ENCODE measurements around the gene IZUMO2. TPM values are rescaled to one million over a fixed set of nuclear protein-coding genes. Genes with fewer than 3 reads are reported as not detected.

IZUMO2 gene
- total and polyA plus RNA-seq, 9 donors, result not detected

DNA sequence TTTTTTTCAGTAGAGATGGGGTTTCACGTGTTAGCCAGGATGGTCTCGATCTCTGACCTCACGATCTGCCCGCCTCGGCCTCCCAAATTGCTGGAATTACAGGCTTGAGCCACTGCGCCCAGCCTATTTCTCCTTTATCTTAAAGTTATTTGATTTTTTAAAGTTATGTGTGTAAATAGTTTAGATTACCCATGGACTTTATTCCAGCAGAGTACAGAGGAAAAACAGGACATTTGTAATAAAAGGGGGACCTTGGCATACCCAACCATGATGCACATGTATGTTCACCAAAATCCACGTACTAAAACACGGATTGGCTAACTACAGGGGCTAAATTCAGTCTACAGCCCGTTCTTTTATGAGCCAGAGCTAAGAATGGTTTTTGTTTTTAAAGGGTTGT, 13.7 kb upstream of the IZUMO2 start:
- no peak for DNase-seq
- WGBS, 3 donors, result 79 to 87% (median 86%) methylated on average over 9 of the region's 9 CpGs
- no peaks in the 10 kb centered on the region for H3K27me3 ChIP-seq

GRCh38 chr19:50175924-50176323, 12.8 kb upstream of the IZUMO2 start:
- no peaks in the 10 kb centered on the region for H3K9me3 ChIP-seq
- TF ChIP-seq POLR2A (IDR thresholded peaks at IDR 0.05), result no peak
- TF ChIP-seq, protein P1, sequence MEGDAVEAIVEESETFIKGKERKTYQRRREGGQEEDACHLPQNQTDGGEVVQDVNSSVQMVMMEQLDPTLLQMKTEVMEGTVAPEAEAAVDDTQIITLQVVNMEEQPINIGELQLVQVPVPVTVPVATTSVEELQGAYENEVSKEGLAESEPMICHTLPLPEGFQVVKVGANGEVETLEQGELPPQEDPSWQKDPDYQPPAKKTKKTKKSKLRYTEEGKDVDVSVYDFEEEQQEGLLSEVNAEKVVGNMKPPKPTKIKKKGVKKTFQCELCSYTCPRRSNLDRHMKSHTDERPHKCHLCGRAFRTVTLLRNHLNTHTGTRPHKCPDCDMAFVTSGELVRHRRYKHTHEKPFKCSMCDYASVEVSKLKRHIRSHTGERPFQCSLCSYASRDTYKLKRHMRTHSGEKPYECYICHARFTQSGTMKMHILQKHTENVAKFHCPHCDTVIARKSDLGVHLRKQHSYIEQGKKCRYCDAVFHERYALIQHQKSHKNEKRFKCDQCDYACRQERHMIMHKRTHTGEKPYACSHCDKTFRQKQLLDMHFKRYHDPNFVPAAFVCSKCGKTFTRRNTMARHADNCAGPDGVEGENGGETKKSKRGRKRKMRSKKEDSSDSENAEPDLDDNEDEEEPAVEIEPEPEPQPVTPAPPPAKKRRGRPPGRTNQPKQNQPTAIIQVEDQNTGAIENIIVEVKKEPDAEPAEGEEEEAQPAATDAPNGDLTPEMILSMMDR (IDR thresholded peaks at IDR 0.05), result no peak
- no peak for TF ChIP-seq EP300 (IDR thresholded peaks at IDR 0.05)
- WGBS, 3 donors, result 75 to 80% (median 76%) methylated on average over 10 of the region's 10 CpGs
- no peaks in the 10 kb centered on the region for H3K36me3 ChIP-seq
- H3K4me3 ChIP-seq, result no peak overlapping the region
- DNase-seq, result no peak
- H3K27me3 ChIP-seq, result no peaks in the 10 kb centered on the region
- H3K4me1 ChIP-seq (ENCODE audit: insufficient read depth), result no peaks in the 10 kb centered on the region
- no peak overlapping the region for H3K27ac ChIP-seq
- intact Hi-C loops (cut with DNase I), result no loop called here

More for the DNA sequence above, 13.7 kb upstream of the IZUMO2 start:
- H3K9me3 ChIP-seq, result no peaks in the 10 kb centered on the region
- no peak overlapping the region for H3K4me3 ChIP-seq
- H3K27ac ChIP-seq, result no peak overlapping the region
- intact Hi-C loops (cut with DNase I), result no loop called here
- no peaks in the 10 kb centered on the region for H3K4me1 ChIP-seq (ENCODE audit: insufficient read depth)
- H3K36me3 ChIP-seq, result no peaks in the 10 kb centered on the region
- TF ChIP-seq EP300 (IDR thresholded peaks at IDR 0.05), result no peak
- TF ChIP-seq POLR2A (IDR thresholded peaks at IDR 0.05), result no peak
- TF ChIP-seq, protein P1 (IDR thresholded peaks at IDR 0.05), result no peak

GRCh38 chr19:50174100-50174793, 11.2 kb upstream of the IZUMO2 start:
- intact Hi-C loops (cut with DNase I), result no loop called here
- H3K4me3 ChIP-seq, result no peak overlapping the region
- DNase-seq, result no peak
- H3K27me3 ChIP-seq, result no peaks in the 10 kb centered on the region
- no peak for TF ChIP-seq EP300 (IDR thresholded peaks at IDR 0.05)
- TF ChIP-seq, protein P1 (IDR thresholded peaks at IDR 0.05), result no peak
- no peak for TF ChIP-seq POLR2A (IDR thresholded peaks at IDR 0.05)
- H3K27ac ChIP-seq, result no peak overlapping the region
- no peaks in the 10 kb centered on the region for H3K36me3 ChIP-seq
- 49 to 54% (median 51%) methylated on average over 5 of the region's 5 CpGs for WGBS, 3 donors
- no peaks in the 10 kb centered on the region for H3K9me3 ChIP-seq
- H3K4me1 ChIP-seq (ENCODE audit: insufficient read depth), result no peaks in the 10 kb centered on the region

DNA sequence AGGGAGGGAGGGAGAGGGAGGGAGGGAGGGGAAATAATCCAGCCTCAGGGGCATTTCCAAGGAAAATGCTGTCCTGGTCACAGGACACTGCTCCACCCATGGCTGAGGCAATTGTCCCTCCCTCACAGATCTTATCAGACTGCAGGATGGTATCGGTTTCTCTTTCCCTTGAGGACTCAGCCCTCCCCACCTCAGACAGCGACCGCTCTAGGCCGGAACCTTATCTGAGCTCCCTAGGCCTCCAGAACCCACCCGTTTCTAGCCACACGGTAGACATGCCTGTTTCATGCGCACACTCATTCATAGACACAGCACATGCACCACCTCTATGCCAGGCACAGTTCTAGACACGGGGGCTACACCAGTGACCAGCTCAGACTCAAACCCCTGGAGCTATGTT, 10.0 kb upstream of the IZUMO2 start:
- Histone ChIP-seq H3K4me1 (ENCODE audit: insufficient read depth) (no peaks in the 10 kb centered on the region), H3K36me3 (no peaks in the 10 kb centered on the region), H3K9me3 (no peaks in the 10 kb centered on the region), H3K4me3 (no peak overlapping the region), H3K27ac (no peak overlapping the region), H3K27me3 (no peaks in the 10 kb centered on the region)
- no peak for TF ChIP-seq POLR2A (IDR thresholded peaks at IDR 0.05)
- no peak for TF ChIP-seq EP300 (IDR thresholded peaks at IDR 0.05)
- TF ChIP-seq, protein P1 (IDR thresholded peaks at IDR 0.05), result no peak
- intact Hi-C loops (cut with DNase I), result no loop called here
- WGBS, 3 donors, result 41 to 57% (median 54%) methylated on average over 8 of the region's 8 CpGs
- DNase-seq, result no peak

Data from ovary (tissue), 9 donors.